Stimulated activated CD4-positive, alpha-beta T cell treated with anti-CD3 and anti-CD28 coated beads, TNF-alpha, amount 100 ng/mL, for 1 hour (primary cell): ENCODE results near the gene DRG2.

Experiments
- DNase-seq, 3 donors: peaks; one replicate each; pipeline ENCODE4 v3.0.0-alpha.2; 2020; ENCODE audit warnings: low read depth in 3 of 3, low spot score in 1 of 3

Gene DRG2, protein sequence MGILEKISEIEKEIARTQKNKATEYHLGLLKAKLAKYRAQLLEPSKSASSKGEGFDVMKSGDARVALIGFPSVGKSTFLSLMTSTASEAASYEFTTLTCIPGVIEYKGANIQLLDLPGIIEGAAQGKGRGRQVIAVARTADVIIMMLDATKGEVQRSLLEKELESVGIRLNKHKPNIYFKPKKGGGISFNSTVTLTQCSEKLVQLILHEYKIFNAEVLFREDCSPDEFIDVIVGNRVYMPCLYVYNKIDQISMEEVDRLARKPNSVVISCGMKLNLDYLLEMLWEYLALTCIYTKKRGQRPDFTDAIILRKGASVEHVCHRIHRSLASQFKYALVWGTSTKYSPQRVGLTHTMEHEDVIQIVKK

DNA sequence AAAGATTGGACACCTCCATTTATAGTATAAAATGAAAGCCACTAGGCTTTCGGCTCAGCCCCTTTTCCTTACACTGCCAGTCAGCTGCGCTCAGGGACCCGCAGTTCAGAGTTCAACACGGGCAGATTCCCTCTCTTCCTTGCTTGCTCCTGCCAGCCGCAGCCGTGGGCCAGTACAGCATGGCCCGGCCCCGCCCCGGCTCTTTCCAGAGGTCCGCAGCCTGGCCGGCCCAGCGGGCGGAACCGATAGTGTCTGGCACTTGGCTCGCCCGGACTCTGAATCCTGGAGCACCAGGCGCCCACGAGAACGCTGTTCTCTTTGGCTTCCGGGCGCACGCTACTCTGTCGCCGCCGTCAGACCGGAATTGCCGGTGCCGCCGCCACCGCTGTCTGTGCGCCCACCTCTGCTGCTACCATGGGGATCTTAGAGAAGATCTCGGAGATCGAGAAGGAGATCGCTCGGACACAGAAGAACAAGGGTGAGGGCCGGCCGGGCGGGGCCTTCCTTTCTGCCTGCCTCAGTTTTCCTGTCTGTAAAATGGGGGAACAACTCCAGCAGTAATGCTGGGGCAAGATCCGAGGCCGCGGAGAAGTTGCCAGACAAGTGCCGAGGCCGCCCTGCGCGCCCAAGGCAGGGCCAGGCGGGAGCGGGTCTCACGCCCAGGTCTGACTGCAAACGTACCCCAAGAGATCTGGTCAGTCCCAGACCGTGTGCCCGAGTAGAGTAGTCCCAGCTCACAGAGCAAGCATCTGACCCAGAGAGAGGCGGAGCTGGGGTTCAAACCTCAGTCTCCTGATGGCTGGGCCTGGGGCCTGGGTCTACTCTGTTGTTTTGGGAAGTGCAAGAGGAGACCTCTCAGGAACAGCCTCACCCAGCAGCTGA, at the start of gene DRG2:
TSS of gene DRG2 (plus strand) at position 339 of the 882 bp plus-strand sequence. CDS start at position 415, 76 bp downstream.
- DNase-seq: peak; percentile 64 to 90 (median 80)

DNA sequence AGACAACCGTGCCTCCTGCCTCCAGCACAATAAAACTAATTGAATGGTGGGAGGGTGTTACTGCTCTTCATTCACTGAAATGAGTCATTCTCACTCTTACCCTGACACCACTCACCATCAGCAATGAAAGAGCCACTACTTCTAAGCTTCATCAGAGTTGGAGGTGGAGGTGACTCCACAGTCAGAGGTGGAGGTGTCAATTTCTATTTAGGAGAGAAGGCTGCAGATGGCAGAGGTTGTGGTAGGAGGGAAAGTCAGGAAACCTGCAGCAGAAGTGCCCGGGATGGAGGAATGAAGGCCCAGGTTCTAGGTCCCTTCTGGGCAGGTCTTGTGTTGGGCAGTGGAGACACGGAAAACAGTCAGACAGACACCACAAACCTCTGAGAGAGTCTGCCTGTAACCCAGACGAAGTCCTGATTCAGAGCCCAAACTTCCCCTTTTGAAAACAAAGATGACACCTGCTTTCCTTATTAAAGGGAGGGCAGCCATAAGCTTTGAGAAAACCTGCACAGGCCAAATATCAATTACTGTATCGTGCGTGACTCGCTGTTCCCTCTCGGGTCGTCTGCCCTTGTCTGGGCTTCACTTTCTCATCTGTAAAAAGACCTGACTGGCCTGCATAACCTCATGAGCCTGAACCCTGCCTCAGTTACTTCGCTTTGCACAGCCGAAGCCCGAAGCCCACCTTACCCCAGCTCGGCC, 49.4 kb upstream of the DRG2 start:
- no peak for DNase-seq

- DNase-seq: peak; percentile 98 to 99 (median 98)
Measured at GRCh38 chr17:18038861-18039534, 48.8 kb upstream of the DRG2 start, which contains the start of the genes ATPAF2 and GID4. TSS of gene ATPAF2 (minus strand) at chr17:18039168. CDS start at chr17:18039013, 155 bp downstream. TSS of gene GID4 (plus strand) at chr17:18039408. CDS start at chr17:18039465, 57 bp downstream.

GRCh38 chr17:18039535-18040260, 48.0 kb upstream of the DRG2 start:
- DNase-seq: peak in 1 of 3 donors; percentile 10

GRCh38 chr17:18040261-18040858, 47.4 kb upstream of the DRG2 start:
- no peak for DNase-seq

- no peak for DNase-seq
Measured at GRCh38 chr17:18041776-18042175, 46.0 kb upstream of the DRG2 start.

DNA sequence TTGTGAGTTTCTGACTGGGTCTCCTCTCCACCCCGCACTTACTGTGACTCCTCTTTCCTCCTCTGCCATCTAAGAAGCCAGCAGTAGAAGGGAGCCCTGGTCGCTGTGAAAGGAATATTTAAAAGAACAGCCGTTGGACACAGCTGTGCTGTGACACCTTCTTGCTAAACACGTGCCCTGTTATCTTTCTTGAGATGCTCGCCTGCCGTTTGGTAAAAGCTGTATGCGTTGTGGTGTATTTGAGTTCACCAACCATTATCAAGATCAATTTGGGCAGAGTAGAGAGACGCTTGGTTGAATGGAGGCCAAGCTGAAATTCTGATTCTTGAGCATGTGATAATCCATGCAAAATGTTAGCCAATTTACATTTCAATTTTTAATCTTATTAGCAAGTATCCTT, 44.8 kb upstream of the DRG2 start:
- DNase-seq: no peak

- DNase-seq: no peak
Measured at GRCh38 chr17:18043491-18043890, 44.3 kb upstream of the DRG2 start.

DNA sequence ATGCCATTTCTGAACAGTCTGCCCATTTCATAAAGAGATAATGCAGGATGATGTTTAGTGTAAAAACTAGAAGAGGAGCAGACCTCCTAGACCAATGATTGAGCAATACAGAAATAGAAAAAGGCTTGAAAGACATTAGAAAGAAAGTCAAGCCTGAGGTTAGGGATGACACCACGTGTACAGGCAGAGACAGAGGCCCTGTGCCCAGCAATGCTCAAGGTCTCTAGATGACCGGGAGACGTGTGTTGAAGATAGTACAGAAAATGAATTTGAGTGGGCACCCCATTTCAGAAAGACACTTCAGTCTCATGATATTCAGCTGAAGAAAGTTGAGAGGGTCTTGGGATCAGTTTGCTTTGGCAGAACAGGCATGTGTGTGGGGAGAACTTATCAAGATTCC, 43.1 kb upstream of the DRG2 start:
- no peak for DNase-seq

GRCh38 chr17:18045691-18046350, 41.9 kb upstream of the DRG2 start:
- DNase-seq: no peak

- no peak for DNase-seq
Measured at GRCh38 chr17:18055597-18055996, 32.2 kb upstream of the DRG2 start.

- no peak for DNase-seq
Measured at GRCh38 chr17:18056214-18056613, 31.5 kb upstream of the DRG2 start.

GRCh38 chr17:18059283-18059682, 28.5 kb upstream of the DRG2 start:
- DNase-seq: no peak

DNA sequence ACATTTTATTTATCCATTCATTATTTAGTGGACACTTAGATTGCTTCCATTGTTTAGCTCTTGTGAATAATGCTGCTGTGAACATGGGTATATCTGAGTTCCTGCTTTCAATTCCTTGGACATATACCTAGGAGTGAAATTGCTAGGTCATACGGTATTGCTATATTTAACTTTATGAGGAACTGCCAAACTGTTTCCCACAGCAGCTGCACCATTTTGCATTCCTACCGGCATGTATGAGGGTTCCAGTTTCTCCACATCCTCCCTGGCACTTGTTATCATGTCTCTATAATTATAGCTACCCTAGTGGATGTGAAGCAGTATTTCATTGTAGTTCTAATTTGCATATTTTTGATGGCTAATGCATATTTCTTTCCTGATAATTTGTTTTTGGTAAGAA, 23.7 kb upstream of the DRG2 start:
- no peak for DNase-seq

GRCh38 chr17:18065546-18065945, 22.2 kb upstream of the DRG2 start:
- DNase-seq: no peak

DNA sequence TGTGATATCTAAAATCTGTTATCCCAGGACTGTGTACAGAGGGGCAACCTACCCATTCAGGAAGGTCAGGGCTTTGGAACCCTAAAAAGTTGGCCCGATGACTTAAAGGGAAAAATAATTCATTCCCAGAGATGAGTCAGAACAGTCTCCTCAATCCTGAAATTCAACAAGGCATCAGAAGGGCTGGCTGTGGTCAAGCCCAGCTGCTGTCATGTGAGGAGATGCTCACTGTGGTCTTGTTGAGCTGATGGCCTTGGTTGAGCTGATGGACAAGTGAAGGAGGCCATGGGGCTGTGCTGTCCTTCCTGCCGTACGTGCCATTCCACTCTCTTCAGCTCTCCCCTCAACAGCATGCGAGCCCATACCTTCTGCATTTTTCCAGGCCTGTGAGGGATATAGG, 20.9 kb upstream of the DRG2 start:
- no peak for DNase-seq

- no peak for DNase-seq
Measured at GRCh38 chr17:18069101-18069500, 18.6 kb upstream of the DRG2 start.

DNA sequence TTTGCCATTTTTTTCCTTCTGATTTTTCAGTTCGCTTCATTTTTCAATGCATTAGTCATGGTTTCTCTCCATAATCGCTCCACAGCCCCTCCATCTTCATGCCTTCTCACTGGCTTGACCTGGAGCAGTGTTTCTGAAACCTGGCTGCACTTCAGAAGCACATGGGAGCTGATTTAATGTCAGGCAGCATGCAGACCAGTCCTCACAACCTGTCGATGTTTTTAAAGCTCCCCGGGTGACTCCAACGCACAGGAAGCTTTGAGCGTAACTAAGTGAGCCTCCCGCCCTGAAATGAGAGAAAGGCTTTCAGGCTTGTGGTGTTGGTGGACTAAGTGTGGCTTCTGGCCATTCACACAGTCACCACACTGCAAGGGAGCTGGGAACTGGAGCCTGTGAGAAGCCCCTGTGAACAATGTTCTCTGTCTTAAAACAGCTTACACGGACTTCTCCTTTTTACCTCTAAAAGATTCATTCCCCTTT, 16.8 kb upstream of the DRG2 start:
- DNase-seq: no peak

DNA sequence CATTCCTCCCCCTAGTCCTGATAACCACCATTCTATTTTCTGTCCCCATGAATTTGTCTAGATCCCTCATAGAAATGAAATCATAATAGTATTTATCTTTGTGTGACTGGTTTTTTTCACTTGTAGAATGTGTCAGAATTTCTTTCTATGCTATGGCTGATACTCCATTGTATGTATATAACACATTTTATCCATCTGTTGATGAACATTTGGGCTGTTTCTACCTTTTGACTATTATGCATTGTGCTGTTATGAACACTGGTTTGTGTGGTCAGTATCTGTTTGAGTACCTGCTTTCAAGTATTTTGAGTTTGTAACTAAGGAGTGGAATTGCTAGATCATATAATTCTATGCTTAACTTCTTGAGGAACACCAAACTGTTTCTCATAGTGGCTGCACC, 16.0 kb upstream of the DRG2 start:
- no peak for DNase-seq
